HCT116 (cell line): ENCODE measurements around the gene PPP2R2D.

Experiments
- CTCF ChIP-seq, 3 experiments: fragments of 200-600 bp in 1 of 3; sonication (generic) in 1 of 3; IDR thresholded peaks in 2 of 3; conservative IDR thresholded peaks in 1 of 3; 2 replicates each; pipeline ENCODE4 v1.5.1; 2012 to 2017; ENCODE audit warnings: low read depth in 2 of 3, low read length in 2 of 3, antibody characterized with exemption in 1 of 3, borderline replicate concordance in 1 of 3, control low read depth in 1 of 3, mild to moderate bottlenecking in 1 of 3, mixed read lengths in 1 of 3, mixed run types in 1 of 3, moderate library complexity in 1 of 3; ENCODE audit not compliant: insufficient read depth in 1 of 3
- EZH2phosphoT487 ChIP-seq: fragments of 200-600 bp; IDR thresholded peaks from 2 replicates; pipeline ENCODE4 v1.6.1; 2018; ENCODE audit warnings: antibody characterized with exemption, borderline replicate concordance
- POLR2A ChIP-seq: IDR thresholded peaks from 2 replicates; pipeline ENCODE4 v1.7.0; 2011; ENCODE audit warnings: borderline replicate concordance; ENCODE audit not compliant: insufficient read depth, insufficient read length; ENCODE audit errors: extremely low read depth
- POLR2AphosphoS5 ChIP-seq: IDR thresholded peaks from 2 replicates; pipeline ENCODE4 v1.6.1; 2011; ENCODE audit warnings: mild to moderate bottlenecking, low read depth, low read length, moderate library complexity
- RAD21 ChIP-seq: IDR thresholded peaks from 2 replicates; pipeline ENCODE4 v1.6.1; 2012; ENCODE audit warnings: low read depth, mild to moderate bottlenecking
- YY1 ChIP-seq: IDR thresholded peaks from 2 replicates; pipeline ENCODE4 v1.6.1; 2011; ENCODE audit warnings: low read length, low read depth, moderate library complexity, mild to moderate bottlenecking; ENCODE audit not compliant: insufficient replicate concordance; ENCODE audit errors: extremely low read depth

DNA sequence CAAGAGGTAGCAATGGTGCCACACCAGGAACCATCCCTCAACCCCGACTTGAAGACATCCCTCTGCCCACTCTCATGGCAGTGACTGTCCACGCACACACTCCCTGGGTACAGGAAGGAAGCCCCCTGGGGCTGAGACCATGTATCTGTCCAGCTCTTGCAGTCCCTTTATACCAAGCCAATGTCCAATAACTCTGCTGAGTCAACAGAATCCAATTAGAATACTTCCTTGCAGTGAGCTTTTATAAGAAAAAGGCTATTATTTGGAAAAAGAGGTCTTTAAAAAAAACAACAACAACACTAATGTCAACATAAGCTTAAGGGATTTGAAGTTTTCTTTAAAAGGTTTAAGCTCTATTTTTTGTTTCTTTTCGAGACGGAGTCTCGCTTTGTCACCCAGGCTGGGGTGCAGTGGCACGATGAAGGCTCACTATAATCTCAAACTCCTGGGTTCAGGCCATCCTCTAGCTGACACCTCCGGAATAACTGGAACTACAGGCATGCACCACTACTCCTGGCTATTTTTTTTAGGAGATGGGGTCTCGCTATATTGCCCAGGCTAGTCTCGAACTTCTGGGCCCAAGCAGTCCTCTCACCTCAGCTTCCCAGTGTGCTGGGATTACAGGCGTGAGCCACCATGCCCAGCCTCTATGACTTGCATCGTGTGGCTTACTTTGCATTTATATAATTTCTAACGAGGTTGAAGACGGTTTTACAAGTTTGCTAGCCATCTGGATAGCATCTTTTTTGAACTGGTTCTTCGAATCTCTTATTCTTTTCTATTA is 73.4 kb downstream of the PPP2R2D start:
- TF ChIP-seq CTCF (IDR thresholded peaks at IDR 0.05 in 2 of 3, conservative IDR thresholded peaks at IDR 0.05 in 1 of 3; ENCODE audit: borderline replicate concordance in 1 of 3, insufficient read depth in 1 of 3, low read depth in 2 of 3, low read length in 2 of 3) = no peak
- no peak for TF ChIP-seq YY1
- TF ChIP-seq POLR2AphosphoS5 = no peak
- TF ChIP-seq POLR2A = no peak
- no peak for TF ChIP-seq RAD21
- no peak for TF ChIP-seq EZH2phosphoT487
